ENCODE measurements around the gene ZNF425. TPM values are rescaled to one million over a fixed set of nuclear protein-coding genes. Genes with fewer than 3 reads are reported as not detected.
"Not testable (repeated sequence)": the region's sequence is repeated elsewhere in the genome, so short reads cannot be mapped to it uniquely, and the experiment has no call there.

ZNF425 gene
- total RNA-seq, 2 donors from 2014 or later = 0.39 to 0.77 TPM

DNA sequence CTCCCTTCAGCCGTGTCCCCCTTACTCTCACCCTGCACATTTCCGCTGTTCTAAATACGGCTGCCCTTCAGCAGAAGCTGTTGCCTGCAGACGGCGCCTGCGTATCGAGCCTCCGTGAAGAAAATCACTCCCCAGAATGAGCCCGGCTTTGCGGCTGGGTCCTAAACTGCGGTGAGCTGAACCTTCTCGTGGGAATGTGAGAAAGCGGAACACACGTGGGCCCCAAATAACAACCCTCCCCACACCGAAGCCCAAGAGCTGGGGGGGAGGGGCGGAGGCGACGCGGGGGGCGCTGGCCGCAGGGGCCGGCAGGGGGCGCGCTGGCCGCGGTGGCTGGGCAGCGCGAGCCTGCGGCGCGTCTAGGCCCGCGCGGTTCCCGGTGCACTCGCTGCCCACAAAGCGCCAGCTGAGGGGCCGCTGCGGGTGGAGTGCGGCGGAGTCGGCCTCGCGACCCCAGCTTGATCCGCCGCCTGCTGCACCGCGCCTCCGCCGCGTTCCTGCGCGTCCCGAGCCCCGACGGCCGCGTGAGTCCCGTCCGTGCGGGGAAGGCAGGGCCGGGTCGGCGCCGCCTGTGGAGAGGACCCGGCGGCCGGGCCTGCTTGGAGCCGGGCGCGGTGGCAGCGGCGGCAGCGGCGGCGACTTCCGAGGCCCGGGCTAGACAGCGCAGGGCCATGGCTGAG lies 21.1 kb upstream of the ZNF425 start, which contains the start of gene ZNF398:
Gene ZNF398, plus strand, starts transcription at position 382 of the 680 bp plus-strand sequence. Its CDS starts 290 bp downstream, at position 672.
- H3K27me3 Mint-ChIP-seq = no peaks in the 10 kb centered on the region
- H3K4me1 Mint-ChIP-seq = peaks cover 18% of the 10 kb centered on the region
- H3K9me3 Mint-ChIP-seq = no peaks in the 10 kb centered on the region
- peak within 1 kb of the TSS; percentile 96 for H3K27ac Mint-ChIP-seq
- peaks cover 12% of the 10 kb centered on the region for H3K36me3 Mint-ChIP-seq (ENCODE audit: low read depth)
- ATAC-seq (replicated peaks) = peak; percentile 79
- peak within 1 kb of the TSS; percentile 93 for H3K4me3 Mint-ChIP-seq

- no peaks in the 10 kb centered on the region for H3K27me3 Mint-ChIP-seq
Measured at GRCh38 chr7:149145031-149145845, 19.1 kb upstream of the ZNF425 start.

GRCh38 chr7:149144436-149144922 lies 18.4 kb upstream of the ZNF425 start:
- not testable (repeated sequence) for ATAC-seq (replicated peaks); H3K9me3 Mint-ChIP-seq; H3K36me3 Mint-ChIP-seq (ENCODE audit: low read depth); H3K27me3 Mint-ChIP-seq; H3K27ac Mint-ChIP-seq; H3K4me1 Mint-ChIP-seq
- peak overlapping the region; percentile 93 for H3K4me3 Mint-ChIP-seq

More at GRCh38 chr7:149145031-149145845, 19.1 kb upstream of the ZNF425 start:
- ATAC-seq (replicated peaks) = no peak
- peaks cover 12% of the 10 kb centered on the region for H3K4me1 Mint-ChIP-seq
- peak overlapping the region; percentile 93 for H3K4me3 Mint-ChIP-seq
- peak overlapping the region; percentile 96 for H3K27ac Mint-ChIP-seq
- H3K9me3 Mint-ChIP-seq = no peaks in the 10 kb centered on the region
- H3K36me3 Mint-ChIP-seq (ENCODE audit: low read depth) = peaks cover 5% of the 10 kb centered on the region

DNA sequence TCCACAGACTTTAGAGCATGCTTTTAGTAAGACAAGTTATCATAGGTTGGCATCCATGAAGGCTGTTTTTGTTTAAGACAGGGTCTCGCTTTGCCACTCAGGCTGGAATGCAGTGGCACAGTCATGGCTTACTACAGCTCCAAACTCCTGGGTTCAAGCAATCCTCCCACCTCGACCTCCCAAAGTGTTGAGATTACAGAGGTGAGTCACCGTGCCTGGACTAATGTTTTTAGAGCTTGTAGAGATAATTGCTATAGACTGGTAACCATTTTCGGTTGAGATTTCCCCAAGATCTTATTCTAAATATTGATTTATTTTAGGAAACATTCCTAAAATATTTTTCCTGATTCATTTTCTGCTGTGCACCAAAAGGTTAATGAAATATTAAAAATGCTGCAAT lies 15.8 kb upstream of the ZNF425 start:
- Mint-ChIP-seq H3K27me3 (no peaks in the 10 kb centered on the region), H3K27ac (no peak overlapping the region), H3K4me3 (no peak overlapping the region), H3K4me1 (peaks cover 7% of the 10 kb centered on the region), H3K9me3 (no peaks in the 10 kb centered on the region), H3K36me3 (ENCODE audit: low read depth) (peaks cover 5% of the 10 kb centered on the region)
- ATAC-seq (replicated peaks) = no peak

- no peak overlapping the region for H3K27ac Mint-ChIP-seq
- no peak for ATAC-seq (replicated peaks)
- no peaks in the 10 kb centered on the region for H3K27me3 Mint-ChIP-seq
- H3K4me3 Mint-ChIP-seq = no peak overlapping the region
- peaks cover 7% of the 10 kb centered on the region for H3K4me1 Mint-ChIP-seq
- peaks cover 5% of the 10 kb centered on the region for H3K36me3 Mint-ChIP-seq (ENCODE audit: low read depth)
- H3K9me3 Mint-ChIP-seq = no peaks in the 10 kb centered on the region
Measured at GRCh38 chr7:149140831-149141230, 14.7 kb upstream of the ZNF425 start.

DNA sequence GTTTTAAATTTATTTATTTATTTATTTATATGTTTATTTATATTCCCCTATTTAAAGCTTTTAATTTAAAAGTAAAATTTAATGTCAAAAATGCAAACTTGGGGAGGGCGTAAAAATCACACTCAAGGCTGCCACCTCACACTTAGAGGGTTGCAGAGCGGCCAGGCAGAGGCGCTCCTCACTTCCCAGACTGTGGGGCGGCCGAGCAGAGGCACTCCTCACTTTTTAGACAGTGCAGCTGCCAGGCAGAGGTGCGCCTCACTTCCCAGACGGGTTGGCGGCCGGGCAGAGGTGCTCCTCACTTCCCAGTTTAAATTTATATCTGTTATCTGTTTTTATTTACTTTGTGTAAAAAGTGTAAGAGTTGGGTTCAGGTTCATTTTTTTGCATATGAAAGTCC lies 10.0 kb upstream of the ZNF425 start:
- ATAC-seq (replicated peaks) = no peak
- Mint-ChIP-seq H3K36me3 (ENCODE audit: low read depth) (peaks cover 20% of the 10 kb centered on the region), H3K27ac (no peak overlapping the region), H3K4me1 (no peaks in the 10 kb centered on the region), H3K9me3 (no peaks in the 10 kb centered on the region), H3K4me3 (no peak overlapping the region), H3K27me3 (no peaks in the 10 kb centered on the region)

DNA sequence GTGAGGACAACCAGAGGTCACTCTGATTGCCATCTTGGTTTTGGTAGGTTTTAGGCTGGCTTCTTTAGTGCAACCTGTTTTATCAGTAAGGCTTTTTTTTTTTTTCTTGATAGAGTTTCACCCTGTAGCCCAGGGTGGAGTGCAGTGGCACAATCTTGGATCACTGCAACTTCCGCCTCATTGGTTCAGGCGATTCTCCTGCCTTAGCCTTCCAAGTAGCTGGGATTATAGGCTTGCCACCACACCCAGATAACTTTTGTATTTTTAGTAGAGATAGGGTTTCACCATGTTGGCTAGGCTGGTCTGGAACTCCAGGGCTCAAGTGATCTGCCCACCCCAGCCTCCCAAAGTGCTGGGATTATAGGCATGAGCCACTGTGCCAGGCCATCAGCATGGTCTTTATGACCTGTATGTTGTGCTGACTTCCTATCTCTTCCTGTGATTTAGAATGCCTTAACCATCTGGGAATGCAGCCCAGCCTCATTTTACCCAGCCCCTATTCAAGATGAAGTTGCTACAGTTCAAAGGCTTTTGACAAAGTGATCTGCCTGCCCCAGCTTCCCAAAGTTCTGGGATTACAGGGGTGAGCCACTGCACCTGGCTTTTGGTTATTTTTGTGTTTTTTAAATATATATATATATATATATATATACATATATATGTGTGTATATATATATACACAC lies 7.0 kb upstream of the ZNF425 start:
- Mint-ChIP-seq H3K9me3 (no peaks in the 10 kb centered on the region), H3K4me3 (no peak overlapping the region), H3K27me3 (no peaks in the 10 kb centered on the region), H3K4me1 (peaks cover 2% of the 10 kb centered on the region), H3K27ac (no peak overlapping the region), H3K36me3 (ENCODE audit: low read depth) (peaks cover 40% of the 10 kb centered on the region)
- no peak for ATAC-seq (replicated peaks)

DNA sequence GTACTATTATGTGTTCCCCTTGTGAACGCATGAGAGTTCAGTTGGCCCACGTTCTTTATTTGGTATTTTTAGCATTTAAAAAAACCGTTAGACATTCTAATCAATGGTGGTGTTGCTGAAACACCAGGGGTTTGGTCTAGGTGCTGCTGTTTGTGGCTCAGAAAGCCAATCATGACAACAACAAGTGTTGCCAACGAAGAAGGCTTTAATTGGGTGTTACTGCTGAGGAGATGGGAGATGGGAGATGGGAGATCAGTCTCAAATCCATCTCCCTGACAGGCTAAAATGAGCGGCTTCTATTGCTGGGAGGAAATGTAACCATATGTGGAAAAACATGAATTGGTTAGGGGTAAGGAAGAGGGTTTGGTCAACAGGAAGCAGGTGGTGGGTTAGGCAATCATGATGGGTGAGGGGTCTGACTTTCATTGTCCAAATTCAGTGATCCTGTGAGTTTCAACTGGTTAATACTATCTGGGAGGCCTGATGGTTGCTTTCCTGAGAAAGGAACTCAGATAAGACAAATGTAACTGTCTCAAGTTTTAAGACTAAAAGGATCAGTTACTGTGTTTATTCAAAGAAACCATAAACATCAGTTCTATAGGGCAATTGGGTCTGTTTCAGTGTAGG lies 4.6 kb upstream of the ZNF425 start:
- H3K36me3 Mint-ChIP-seq (ENCODE audit: low read depth) = peaks cover 65% of the 10 kb centered on the region
- no peak for ATAC-seq (replicated peaks)

DNA sequence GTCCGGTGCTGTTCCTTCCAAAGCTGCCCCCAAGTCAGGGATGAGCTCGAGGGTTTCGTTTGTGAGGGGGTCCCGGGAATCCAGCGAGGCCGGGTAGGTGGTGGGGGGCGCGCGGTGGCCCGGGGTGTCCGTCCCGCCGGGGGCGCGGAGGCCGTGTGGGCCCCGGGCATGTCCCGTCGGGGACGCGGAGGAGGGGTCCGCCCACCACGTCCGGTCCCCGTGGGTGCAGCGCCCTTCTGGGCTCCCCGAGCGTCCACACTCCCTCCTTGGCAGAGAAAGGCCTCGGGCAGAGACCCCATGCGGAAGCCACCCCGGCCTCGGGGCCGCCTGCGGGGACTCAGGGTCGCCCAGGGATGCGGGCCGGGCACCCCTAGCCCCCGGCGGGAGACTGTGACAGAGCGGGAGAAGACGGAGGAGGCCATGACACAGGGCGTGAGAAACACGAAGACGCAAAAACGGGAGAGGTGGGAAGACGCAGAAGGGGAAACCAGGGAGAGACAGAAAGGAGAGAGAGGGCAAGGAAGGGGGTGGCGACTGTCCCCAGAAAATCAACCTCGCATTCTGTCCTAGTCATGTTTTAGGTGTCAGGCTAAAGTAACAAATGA lies 640 bp upstream of the ZNF425 start:
- H3K27me3 Mint-ChIP-seq = no peaks in the 10 kb centered on the region
- H3K36me3 Mint-ChIP-seq (ENCODE audit: low read depth) = peaks cover 56% of the 10 kb centered on the region
- peak; percentile 53 for ATAC-seq (replicated peaks)
- no peaks in the 10 kb centered on the region for H3K9me3 Mint-ChIP-seq
- H3K4me3 Mint-ChIP-seq = peak overlapping the region; percentile 98
- H3K27ac Mint-ChIP-seq = peak overlapping the region; percentile 97
- H3K4me1 Mint-ChIP-seq = peaks cover 16% of the 10 kb centered on the region

More for the DNA sequence above, 4.6 kb upstream of the ZNF425 start:
- no peak overlapping the region for H3K27ac Mint-ChIP-seq
- no peaks in the 10 kb centered on the region for H3K27me3 Mint-ChIP-seq
- H3K4me3 Mint-ChIP-seq = no peak overlapping the region
- H3K4me1 Mint-ChIP-seq = peaks cover 7% of the 10 kb centered on the region
- no peaks in the 10 kb centered on the region for H3K9me3 Mint-ChIP-seq

GRCh38 chr7:149125189-149125862 lies 798 bp downstream of the ZNF425 start:
- H3K27ac Mint-ChIP-seq = peak overlapping the region; percentile 97
- H3K27me3 Mint-ChIP-seq = no peaks in the 10 kb centered on the region
- peak overlapping the region; percentile 98 for H3K4me3 Mint-ChIP-seq
- peaks cover 42% of the 10 kb centered on the region for H3K36me3 Mint-ChIP-seq (ENCODE audit: low read depth)
- H3K9me3 Mint-ChIP-seq = no peaks in the 10 kb centered on the region
- peaks cover 16% of the 10 kb centered on the region for H3K4me1 Mint-ChIP-seq
- ATAC-seq (replicated peaks) = no peak

GRCh38 chr7:149109969-149110368 lies 16.2 kb downstream of the ZNF425 start:
- Mint-ChIP-seq H3K36me3 (ENCODE audit: low read depth) (no peaks in the 10 kb centered on the region), H3K9me3 (no peaks in the 10 kb centered on the region), H3K27ac (no peak overlapping the region), H3K4me1 (no peaks in the 10 kb centered on the region), H3K4me3 (no peak overlapping the region), H3K27me3 (no peaks in the 10 kb centered on the region)
- no peak for ATAC-seq (replicated peaks)

DNA sequence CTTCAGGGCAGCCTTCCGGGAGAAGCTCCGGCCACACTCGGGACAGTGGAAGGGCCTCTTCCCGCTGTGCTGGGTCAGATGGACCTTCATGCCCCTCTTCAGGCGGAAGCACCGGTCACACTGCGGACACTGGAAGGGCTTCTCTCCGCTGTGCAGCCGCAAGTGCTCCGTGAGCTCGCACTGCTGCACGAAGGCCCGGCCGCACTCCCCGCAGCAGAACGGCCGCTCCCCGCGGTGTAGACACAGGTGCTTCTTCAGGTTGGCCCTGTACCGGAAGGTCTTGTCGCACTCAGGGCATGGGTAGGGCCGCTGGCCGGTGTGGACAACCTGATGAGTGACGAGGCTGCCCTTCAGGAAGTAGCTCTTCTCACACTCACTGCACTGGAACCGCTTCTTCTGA lies 21.4 kb downstream of the ZNF425 start:
- H3K27me3 Mint-ChIP-seq = no peaks in the 10 kb centered on the region
- no peak overlapping the region for H3K4me3 Mint-ChIP-seq
- no peaks in the 10 kb centered on the region for H3K9me3 Mint-ChIP-seq
- no peak for ATAC-seq (replicated peaks)
- H3K27ac Mint-ChIP-seq = no peak overlapping the region
- H3K36me3 Mint-ChIP-seq (ENCODE audit: low read depth) = no peaks in the 10 kb centered on the region
- H3K4me1 Mint-ChIP-seq = no peaks in the 10 kb centered on the region

DNA sequence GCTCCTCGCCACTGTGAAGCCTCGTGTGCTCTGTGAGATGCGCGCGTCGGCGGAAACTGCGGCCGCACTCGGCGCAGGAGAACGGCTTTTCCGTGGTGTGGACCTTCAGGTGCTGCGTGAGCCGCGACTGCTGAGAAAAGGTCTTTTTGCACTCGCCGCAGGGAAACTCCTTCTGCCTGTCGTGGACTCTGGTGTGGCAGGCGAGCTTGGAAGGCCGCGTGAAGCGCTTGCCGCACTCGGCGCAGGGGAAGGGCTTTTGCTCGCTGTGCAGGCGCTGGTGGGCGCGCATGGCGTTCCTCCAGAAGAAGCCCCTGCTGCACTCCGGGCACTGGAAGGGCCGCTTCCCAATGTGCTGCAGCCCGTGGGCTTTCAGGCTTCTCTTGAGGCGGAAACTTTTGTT lies 21.9 kb downstream of the ZNF425 start:
- H3K27me3 Mint-ChIP-seq = no peaks in the 10 kb centered on the region
- H3K36me3 Mint-ChIP-seq (ENCODE audit: low read depth) = no peaks in the 10 kb centered on the region
- no peak for ATAC-seq (replicated peaks)
- no peak overlapping the region for H3K4me3 Mint-ChIP-seq
- no peak overlapping the region for H3K27ac Mint-ChIP-seq
- H3K4me1 Mint-ChIP-seq = no peaks in the 10 kb centered on the region
- no peaks in the 10 kb centered on the region for H3K9me3 Mint-ChIP-seq
